Endothelial cell of umbilical vein (primary cell): ENCODE data around the gene FGD6. TPM values are rescaled to one million over a fixed set of nuclear protein-coding genes. Genes with fewer than 3 reads are reported as not detected.

Experiments used
- BruUV-seq: library from RNA; stranded (reverse); fragments of 400-500 nt; replicated peaks from 2 replicates; lab custom pipeline; 2021; lab: Mats Ljungman, UMichigan
- CTCF ChIA-PET: fragments of 300-600, 350-600 bp; sonication (Branson Sonifier 250); formaldehyde crosslinking; loops from one replicate; lab custom pipeline; 2021; ENCODE audit warnings: antibody characterized with exemption, inconsistent platforms; lab: Charles Lee
- POLR2A ChIA-PET: fragments of 300-600, 350-600 bp; sonication (Branson Sonifier 250); formaldehyde crosslinking; loops from one replicate; lab custom pipeline; 2021; ENCODE audit warnings: antibody characterized with exemption, inconsistent platforms; lab: Charles Lee
- DNase-seq: peaks from one replicate; pipeline ENCODE4 v3.0.0-alpha.2; 2011; ENCODE audit warnings: low read depth, low spot score
- FAIRE-seq: peaks from 2 replicates; lab custom pipeline; 2011; peaks lifted over from hg19 to GRCh38; lab: Jason Lieb, UNC
- H2AFZ ChIP-seq: 2 replicates; pipeline ENCODE4 v1.6.0; 2012; ENCODE audit warnings: low read depth, low read length, control low read depth, inconsistent platforms
- H3K27ac ChIP-seq: 2 replicates; pipeline ENCODE4 v1.5.1; 2011; ENCODE audit warnings: low read depth, mild to moderate bottlenecking, control low read depth, low read length, moderate library complexity; ENCODE audit not compliant: insufficient read depth
- H3K27me3 ChIP-seq, 2 experiments: 2 replicates each; pipeline versions ENCODE4 v1.6.0 to v1.6.1; 2011; ENCODE audit warnings: low read length in 2 of 2, mixed read lengths in 1 of 2; ENCODE audit not compliant: control insufficient read depth in 2 of 2, insufficient read depth in 2 of 2
- H3K36me3 ChIP-seq, 2 experiments: 2 replicates in 1 of 2; 3 replicates in 1 of 2; pipeline ENCODE4 v1.5.1; 2011; ENCODE audit warnings: low read length in 2 of 2, mild to moderate bottlenecking in 1 of 2, moderate library complexity in 1 of 2; ENCODE audit not compliant: control insufficient read depth in 2 of 2, insufficient read depth in 2 of 2; ENCODE audit errors: extremely low read depth in 1 of 2
- H3K4me1 ChIP-seq: 3 replicates; pipeline ENCODE4 v1.5.1; 2011; ENCODE audit warnings: mild to moderate bottlenecking, low read length; ENCODE audit not compliant: control insufficient read depth, insufficient read depth; ENCODE audit errors: extremely low read depth
- H3K4me2 ChIP-seq: 2 replicates; pipeline ENCODE4 v1.6.1; 2011; ENCODE audit warnings: low read length, control low read depth, mixed read lengths; ENCODE audit not compliant: insufficient read depth
- H3K4me3 ChIP-seq, 3 experiments: fragments of 200-600 bp in 1 of 3; sonication (generic), shearing (Covaris generic) in 1 of 3; replicated peaks in 1 of 3; 2 replicates each; pipeline ENCODE4 v1.5.1; 2011 to 2016; ENCODE audit warnings: control low read depth in 3 of 3, low read length in 3 of 3, mild to moderate bottlenecking in 2 of 3, inconsistent platforms in 1 of 3, low read depth in 1 of 3, moderate library complexity in 1 of 3; ENCODE audit not compliant: insufficient read depth in 1 of 3
- H3K79me2 ChIP-seq: 2 replicates; pipeline ENCODE4 v1.6.0; 2012; ENCODE audit warnings: low read length, inconsistent platforms; ENCODE audit not compliant: control insufficient read depth, insufficient read depth
- H3K9ac ChIP-seq: replicated peaks from 2 replicates; pipeline ENCODE3; 2011; ENCODE audit warnings: low read length, control low read depth; ENCODE audit not compliant: insufficient read depth; ENCODE audit errors: extremely low read depth
- H3K9me1 ChIP-seq: replicated peaks from 3 replicates; pipeline ENCODE4 v1.6.0; 2011; ENCODE audit warnings: mild to moderate bottlenecking, low read length; ENCODE audit not compliant: control insufficient read depth, insufficient read depth; ENCODE audit errors: extremely low read depth
- H3K9me3 ChIP-seq: replicated peaks from 2 replicates; pipeline ENCODE4 v1.5.1; 2012; ENCODE audit warnings: low read length, inconsistent platforms; ENCODE audit not compliant: control insufficient read depth, insufficient read depth
- H4K20me1 ChIP-seq: replicated peaks from 2 replicates; pipeline ENCODE3; 2011; ENCODE audit warnings: mild to moderate bottlenecking, low read length; ENCODE audit not compliant: control insufficient read depth, insufficient read depth; ENCODE audit errors: extremely low read depth
- FOS ChIP-seq: IDR thresholded peaks from 2 replicates; pipeline ENCODE4 v1.6.1; 2011; ENCODE audit warnings: mild to moderate bottlenecking, low read length, moderate library complexity, borderline replicate concordance; ENCODE audit not compliant: insufficient read depth
- JUN ChIP-seq: IDR thresholded peaks from 2 replicates; pipeline ENCODE4 v1.6.1; 2011; ENCODE audit warnings: borderline replicate concordance, low read depth; ENCODE audit not compliant: insufficient read length, insufficient read depth
- MYC ChIP-seq: IDR thresholded peaks from one replicate; pipeline ENCODE4 v1.6.1; 2011; ENCODE audit warnings: mild to moderate bottlenecking, low read depth, low read length
- POLR2A ChIP-seq: IDR thresholded peaks from 2 replicates; pipeline ENCODE4 v1.6.1; 2012; ENCODE audit warnings: low read depth, mild to moderate bottlenecking, control low read depth, low read length
- POLR2AphosphoS5 ChIP-seq: IDR thresholded peaks from 2 replicates; pipeline ENCODE4 v1.6.1; 2012; ENCODE audit warnings: low read depth, mild to moderate bottlenecking, control low read depth, low read length, moderate library complexity; ENCODE audit not compliant: insufficient read depth
- dilution Hi-C: fragments of 300-500 bp; cut with MboI; formaldehyde crosslinking; loops from one replicate; pipeline ENCODE4 v1.15.0; 2019; ENCODE audit warnings: low sequenced_read_pairs; ENCODE audit not compliant: extremely low pct_ligation_motif_present
- intact Hi-C: fragments of 100-400 bp; cut with micrococcal nuclease; formaldehyde crosslinking; loops from one replicate; pipeline ENCODE4 v1.10.0; 2022
- polyA plus RNA-seq, 4 experiments: library from polyadenylated mRNA; depleted of rRNA in 3 of 4; stranded (reverse) in 3 of 4; unstranded in 1 of 4; fragments of >200 nt; gene quantifications; 2 replicates each; pipeline versions ENCODE4 v1.2.1 to v1.2.3, GENCODE V29; 2011 to 2012; ENCODE audit warnings: missing spikeins in 1 of 4
- total RNA-seq: library from RNA; stranded (reverse); gene quantifications from 2 replicates; pipeline ENCODE4 v1.2.3, GENCODE V29; 2021
- TF ChIP-seq, protein P1 (sequence below), 2 donors: IDR thresholded peaks; 1 replicate in 1 of 2; 2 replicates in 1 of 2; pipeline ENCODE4 v1.5.1; 2011; ENCODE audit warnings: low read length in 2 of 2, mild to moderate bottlenecking in 2 of 2, moderate library complexity in 2 of 2, control low read depth in 1 of 2, inconsistent platforms in 1 of 2, low read depth in 1 of 2; ENCODE audit not compliant: insufficient read depth in 1 of 2; ENCODE audit errors: extremely low read depth in 1 of 2
- TF ChIP-seq, protein P2 (sequence below): IDR thresholded peaks from 2 replicates; pipeline ENCODE4 v1.6.1; 2011; ENCODE audit not compliant: insufficient read depth, insufficient read length

Gene FGD6
- total and polyA plus RNA-seq, 2 donors (not counting 3 experiments of a cell fraction or from before 2014, with no cell fraction given) = 5.9 to 14.0 TPM

DNA sequence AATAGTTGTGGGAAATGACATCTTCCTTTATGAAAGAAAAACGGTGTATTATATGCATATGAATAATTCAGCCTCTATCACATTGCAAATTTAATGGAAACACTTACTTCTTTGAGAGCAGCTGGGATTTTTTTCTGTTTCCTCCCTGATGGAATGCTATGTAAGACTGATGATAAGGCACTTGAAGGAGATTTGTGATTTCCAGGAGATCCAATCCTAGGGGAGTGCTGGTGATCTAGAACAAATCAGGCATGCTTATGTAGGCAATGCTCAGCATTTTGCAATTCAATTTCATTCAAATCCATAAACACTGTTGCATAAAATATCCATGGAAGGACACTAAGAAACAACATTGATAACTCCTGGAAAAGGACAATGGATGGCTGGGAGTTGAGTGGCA is 127.8 kb downstream of the FGD6 start:
- Histone ChIP-seq H3K4me2 (no peak overlapping the region), H4K20me1 (no peaks in the 10 kb centered on the region), H3K9me1 (no peaks in the 10 kb centered on the region), H3K27me3 (no peaks in the 10 kb centered on the region), H3K36me3 (peaks cover 3 to 8% of the 10 kb centered on the region in 2 experiments), H3K4me1 (peaks cover under 1% of the 10 kb centered on the region), H3K27ac (no peak overlapping the region), H3K4me3 (no peak overlapping the region), H3K9ac (no peak overlapping the region), H3K79me2 (no peaks in the 10 kb centered on the region), H3K9me3 (no peaks in the 10 kb centered on the region), H2AFZ (no peak overlapping the region)
- BruUV-seq = no TSS peak
- no peak for DNase-seq
- dilution Hi-C loops = no loop called here
- ChIA-PET POLR2A (no interaction called here), CTCF (interaction anchor here (1.1 kb wide), 1 partner anchor 16 kb away, joined by 3 read pairs; the partner anchor contains the start of gene NR2C1)
- no peak for FAIRE-seq
- intact Hi-C loops = no loop called here
- TF ChIP-seq, protein P1, sequence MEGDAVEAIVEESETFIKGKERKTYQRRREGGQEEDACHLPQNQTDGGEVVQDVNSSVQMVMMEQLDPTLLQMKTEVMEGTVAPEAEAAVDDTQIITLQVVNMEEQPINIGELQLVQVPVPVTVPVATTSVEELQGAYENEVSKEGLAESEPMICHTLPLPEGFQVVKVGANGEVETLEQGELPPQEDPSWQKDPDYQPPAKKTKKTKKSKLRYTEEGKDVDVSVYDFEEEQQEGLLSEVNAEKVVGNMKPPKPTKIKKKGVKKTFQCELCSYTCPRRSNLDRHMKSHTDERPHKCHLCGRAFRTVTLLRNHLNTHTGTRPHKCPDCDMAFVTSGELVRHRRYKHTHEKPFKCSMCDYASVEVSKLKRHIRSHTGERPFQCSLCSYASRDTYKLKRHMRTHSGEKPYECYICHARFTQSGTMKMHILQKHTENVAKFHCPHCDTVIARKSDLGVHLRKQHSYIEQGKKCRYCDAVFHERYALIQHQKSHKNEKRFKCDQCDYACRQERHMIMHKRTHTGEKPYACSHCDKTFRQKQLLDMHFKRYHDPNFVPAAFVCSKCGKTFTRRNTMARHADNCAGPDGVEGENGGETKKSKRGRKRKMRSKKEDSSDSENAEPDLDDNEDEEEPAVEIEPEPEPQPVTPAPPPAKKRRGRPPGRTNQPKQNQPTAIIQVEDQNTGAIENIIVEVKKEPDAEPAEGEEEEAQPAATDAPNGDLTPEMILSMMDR (IDR thresholded peaks at IDR 0.05; ENCODE audit: extremely low read depth in 1 of 2, insufficient read depth in 1 of 2, low read depth in 1 of 2, low read length in 2 of 2) = no peak
- TF ChIP-seq JUN (no peak), FOS (no peak), POLR2AphosphoS5 (no peak), POLR2A (no peak), MYC (no peak)
- TF ChIP-seq, protein P2, sequence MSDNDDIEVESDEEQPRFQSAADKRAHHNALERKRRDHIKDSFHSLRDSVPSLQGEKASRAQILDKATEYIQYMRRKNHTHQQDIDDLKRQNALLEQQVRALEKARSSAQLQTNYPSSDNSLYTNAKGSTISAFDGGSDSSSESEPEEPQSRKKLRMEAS = no peak
